ENCODE results near the gene ZNF836.

Gene ZNF836

DNA sequence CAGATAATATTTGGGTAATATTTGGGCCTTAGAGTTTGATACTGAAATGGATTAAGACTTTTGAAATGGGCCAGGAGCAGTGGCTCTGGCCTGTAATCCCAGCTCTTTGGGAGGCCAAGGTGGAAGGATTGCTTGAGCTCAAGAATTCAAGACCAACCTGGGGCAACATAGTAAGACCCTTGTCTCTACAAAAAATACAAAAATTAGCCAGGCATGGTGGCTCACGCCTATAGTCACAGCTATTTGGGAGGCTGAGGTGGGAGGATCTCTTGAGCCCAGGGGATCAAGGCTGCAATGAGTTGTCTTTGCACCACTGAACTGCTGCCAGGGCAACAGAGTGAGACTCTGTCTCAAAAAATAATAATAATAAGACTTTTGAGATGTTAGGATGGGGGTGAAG, 926 bp upstream of the ZNF836 start:
- TF ChIP-seq, protein P1, sequence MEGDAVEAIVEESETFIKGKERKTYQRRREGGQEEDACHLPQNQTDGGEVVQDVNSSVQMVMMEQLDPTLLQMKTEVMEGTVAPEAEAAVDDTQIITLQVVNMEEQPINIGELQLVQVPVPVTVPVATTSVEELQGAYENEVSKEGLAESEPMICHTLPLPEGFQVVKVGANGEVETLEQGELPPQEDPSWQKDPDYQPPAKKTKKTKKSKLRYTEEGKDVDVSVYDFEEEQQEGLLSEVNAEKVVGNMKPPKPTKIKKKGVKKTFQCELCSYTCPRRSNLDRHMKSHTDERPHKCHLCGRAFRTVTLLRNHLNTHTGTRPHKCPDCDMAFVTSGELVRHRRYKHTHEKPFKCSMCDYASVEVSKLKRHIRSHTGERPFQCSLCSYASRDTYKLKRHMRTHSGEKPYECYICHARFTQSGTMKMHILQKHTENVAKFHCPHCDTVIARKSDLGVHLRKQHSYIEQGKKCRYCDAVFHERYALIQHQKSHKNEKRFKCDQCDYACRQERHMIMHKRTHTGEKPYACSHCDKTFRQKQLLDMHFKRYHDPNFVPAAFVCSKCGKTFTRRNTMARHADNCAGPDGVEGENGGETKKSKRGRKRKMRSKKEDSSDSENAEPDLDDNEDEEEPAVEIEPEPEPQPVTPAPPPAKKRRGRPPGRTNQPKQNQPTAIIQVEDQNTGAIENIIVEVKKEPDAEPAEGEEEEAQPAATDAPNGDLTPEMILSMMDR (IDR thresholded peaks at IDR 0.05; ENCODE audit: insufficient read depth, low read length, poor library complexity, severe bottlenecking): no peak
- DNase-seq (ENCODE audit: extremely low read depth, insufficient read length): no peak
- Histone ChIP-seq H3K4me3 (replicated peaks; ENCODE audit: low read depth, low read length) (no peak overlapping the region), H3K36me3 (ENCODE audit: control insufficient read depth, insufficient read depth, low read length) (peaks cover 4% of the 10 kb centered on the region), H3K27me3 (replicated peaks; ENCODE audit: control insufficient read depth, insufficient read depth, low read length) (no peaks in the 10 kb centered on the region)

DNA sequence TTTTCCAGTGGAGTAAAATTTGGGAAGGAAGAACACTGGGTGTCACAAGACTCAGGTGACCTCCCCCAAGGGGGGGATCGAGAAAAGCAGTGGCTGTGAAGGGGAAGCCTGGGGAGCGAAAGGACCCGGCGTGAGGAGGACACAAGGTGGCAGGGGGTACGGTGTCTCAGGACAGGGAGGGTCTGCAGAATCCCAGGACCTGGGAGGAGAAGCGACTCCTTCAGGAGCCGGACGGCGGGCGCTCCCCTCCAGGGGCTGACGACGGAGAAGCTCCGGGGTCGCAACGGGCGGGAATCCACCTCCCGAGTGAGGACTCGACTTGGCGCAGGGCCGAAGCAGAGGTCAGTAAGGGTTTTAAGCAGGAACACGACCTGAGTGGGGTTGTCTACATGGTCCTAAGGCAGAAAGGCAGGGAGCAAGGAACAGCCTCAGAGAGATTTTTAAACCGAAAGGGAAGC, 529 bp downstream of the ZNF836 start:
- peak overlapping the region; percentile 80 for H3K4me3 ChIP-seq (replicated peaks; ENCODE audit: low read depth, low read length)
- no peak for DNase-seq (ENCODE audit: extremely low read depth, insufficient read length)

DNA sequence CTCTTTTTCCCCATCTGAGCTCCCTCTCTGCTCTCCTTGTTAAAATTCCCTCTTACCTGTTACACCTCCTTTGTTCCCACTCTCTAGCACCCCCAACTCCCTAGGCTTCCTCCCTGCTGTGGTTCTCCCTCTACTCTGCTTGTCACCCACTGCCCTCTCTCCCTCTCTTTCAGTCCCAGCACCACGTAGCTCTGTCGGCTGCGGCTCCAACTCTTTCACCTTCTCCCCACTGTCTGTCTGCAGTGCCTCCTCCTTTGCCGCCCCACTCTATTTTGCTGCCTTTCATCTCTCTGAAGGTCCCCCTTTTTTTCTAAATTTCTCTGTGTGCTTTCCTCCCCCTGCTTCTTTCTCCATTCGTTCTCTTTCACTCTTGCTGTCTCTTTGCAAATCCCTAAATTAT, 1.1 kb downstream of the ZNF836 start:
- DNase-seq (ENCODE audit: extremely low read depth, insufficient read length): no peak
- Histone ChIP-seq H3K4me3 (replicated peaks; ENCODE audit: low read depth, low read length) (peak overlapping the region; percentile 80), H3K36me3 (ENCODE audit: control insufficient read depth, insufficient read depth, low read length) (peaks cover 4% of the 10 kb centered on the region), H3K27me3 (replicated peaks; ENCODE audit: control insufficient read depth, insufficient read depth, low read length) (no peaks in the 10 kb centered on the region)
- TF ChIP-seq, protein P1 (IDR thresholded peaks at IDR 0.05; ENCODE audit: insufficient read depth, low read length, poor library complexity, severe bottlenecking): no peak

More for the DNA sequence above, 529 bp downstream of the ZNF836 start:
- TF ChIP-seq, protein P1 (IDR thresholded peaks at IDR 0.05; ENCODE audit: insufficient read depth, low read length, poor library complexity, severe bottlenecking): no peak
- Histone ChIP-seq H3K27me3 (replicated peaks; ENCODE audit: control insufficient read depth, insufficient read depth, low read length) (no peaks in the 10 kb centered on the region), H3K36me3 (ENCODE audit: control insufficient read depth, insufficient read depth, low read length) (peaks cover 4% of the 10 kb centered on the region)

DNA sequence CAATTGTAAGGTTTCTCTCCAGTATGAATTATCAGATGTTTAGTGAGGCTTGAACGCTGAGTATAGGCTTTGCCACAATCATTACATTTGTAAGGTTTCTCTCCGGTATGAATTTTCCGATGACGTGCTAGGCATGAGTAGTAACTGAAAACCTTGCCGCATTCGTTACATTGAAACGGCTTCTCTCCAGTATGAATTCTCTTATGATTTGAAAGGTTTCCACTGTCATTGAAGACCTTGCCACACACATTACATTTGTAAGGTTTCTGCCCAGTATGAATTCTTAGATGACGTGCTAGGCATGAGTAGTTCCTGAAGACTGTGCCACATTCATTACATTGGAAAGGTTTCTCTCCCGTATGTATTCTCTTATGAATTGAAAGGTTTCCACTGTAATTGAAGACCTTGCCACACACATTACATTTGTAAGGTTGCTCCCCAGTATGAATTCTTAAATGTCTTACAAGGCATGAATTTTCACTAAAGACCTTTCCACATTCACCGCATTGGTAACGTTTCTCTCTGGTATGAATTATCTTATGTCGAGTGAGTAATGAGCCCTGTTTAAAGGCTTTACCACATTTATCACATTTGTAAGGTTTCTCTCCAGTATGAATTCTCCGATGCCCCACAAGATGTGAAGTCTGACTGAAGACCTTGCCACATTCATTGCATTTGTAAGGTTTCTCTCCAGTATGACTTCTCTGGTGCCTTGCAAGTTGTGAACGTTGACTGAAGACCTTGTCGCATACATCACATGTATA, 15.6 kb downstream of the ZNF836 start:
- H3K4me3 ChIP-seq (replicated peaks; ENCODE audit: low read depth, low read length): no peak overlapping the region
- no peaks in the 10 kb centered on the region; the same call in 1 of the 2 replicates for H3K36me3 ChIP-seq (ENCODE audit: control insufficient read depth, insufficient read depth, low read length)

DNA sequence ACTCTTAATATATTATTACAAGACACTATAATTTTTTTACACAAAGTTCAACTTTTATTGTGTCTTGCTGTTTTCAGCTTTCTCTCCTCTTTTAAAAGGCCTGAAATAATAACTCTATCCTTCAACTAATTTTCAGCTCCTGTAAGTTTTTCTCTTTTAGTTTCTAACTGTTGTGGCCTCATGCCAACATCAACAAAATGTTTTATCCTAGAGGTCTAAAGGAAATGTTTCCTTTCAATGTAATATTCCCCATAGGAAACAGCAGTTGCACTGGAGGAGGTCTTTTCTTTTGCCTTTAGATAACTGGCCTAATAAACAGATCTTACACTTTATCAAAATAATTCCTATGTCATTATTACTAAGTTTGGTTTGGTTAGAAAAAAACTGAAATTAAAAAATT, 23.2 kb downstream of the ZNF836 start:
- Histone ChIP-seq H3K27me3 (replicated peaks; ENCODE audit: control insufficient read depth, insufficient read depth, low read length) (no peaks in the 10 kb centered on the region), H3K36me3 (ENCODE audit: control insufficient read depth, insufficient read depth, low read length) (no peaks in the 10 kb centered on the region), H3K4me3 (replicated peaks; ENCODE audit: low read depth, low read length) (no peak overlapping the region)
- TF ChIP-seq, protein P1 (IDR thresholded peaks at IDR 0.05; ENCODE audit: insufficient read depth, low read length, poor library complexity, severe bottlenecking): no peak
- DNase-seq (ENCODE audit: extremely low read depth, insufficient read length): no peak

More for the DNA sequence above, 15.6 kb downstream of the ZNF836 start:
- TF ChIP-seq, protein P1 (IDR thresholded peaks at IDR 0.05; ENCODE audit: insufficient read depth, low read length, poor library complexity, severe bottlenecking): no peak
- no peak for DNase-seq (ENCODE audit: extremely low read depth, insufficient read length)
- no peaks in the 10 kb centered on the region for H3K27me3 ChIP-seq (replicated peaks; ENCODE audit: control insufficient read depth, insufficient read depth, low read length)
